Tibial artery (tissue), 4 donors: ENCODE measurements around the gene C3orf70.

Source experiments
- DNase-seq, 2 donors: peaks; one replicate each; pipeline ENCODE4 v3.0.0-alpha.2; 2019
- H3K27ac ChIP-seq, 2 donors: fragments of 200-600 bp; sonication (generic) in 1 of 2; 1 replicate in 1 of 2; 2 replicates in 1 of 2; pipeline ENCODE4 v1.5.1; 2018 to 2019; ENCODE audit warnings: mild to moderate bottlenecking in 1 of 2
- H3K27me3 ChIP-seq, 2 donors: fragments of 200-600 bp; sonication (generic) in 1 of 2; one replicate each; pipeline versions ENCODE4 v1.5.1 to v1.6.0; 2016 to 2019
- H3K36me3 ChIP-seq, 3 donors: fragments of 200-600 bp; sonication (generic) in 2 of 3; one replicate each; pipeline ENCODE4 v1.5.1; 2016 to 2019; ENCODE audit warnings: mild to moderate bottlenecking in 2 of 3
- H3K4me1 ChIP-seq, 4 donors: fragments of 200-600 bp; sonication (generic) in 2 of 4; 1 replicate in 3 of 4; 2 replicates in 1 of 4; pipeline ENCODE4 v1.5.1; 2016 to 2019
- H3K4me3 ChIP-seq, 2 donors: fragments of 200-600 bp; sonication (generic) in 1 of 2; 1 replicate in 1 of 2; 2 replicates in 1 of 2; pipeline ENCODE4 v1.5.1; 2018 to 2019; ENCODE audit warnings: mild to moderate bottlenecking in 2 of 2
- H3K9me3 ChIP-seq, 3 donors: fragments of 200-600 bp; sonication (generic) in 1 of 3; one replicate each; pipeline ENCODE4 v1.5.1; 2016 to 2019
- CTCF ChIP-seq, 2 experiments: fragments of 200-600 bp in 1 of 2; fragments of 450-650 bp in 1 of 2; IDR thresholded peaks; one replicate each; pipeline ENCODE4 v1.5.1; 2017 to 2019; ENCODE audit warnings: antibody characterized with exemption in 2 of 2, mild to moderate bottlenecking in 1 of 2, moderate library complexity in 1 of 2
- intact Hi-C: fragments of 100-400 bp; cut with DNase I; formaldehyde crosslinking; loops from one replicate; pipeline ENCODE4 v1.15.0; 2023; ENCODE audit warnings: low total_unique reads

The C3orf70 gene

GRCh38 chr3:185195652-185196051 is 42.8 kb upstream of the C3orf70 start:
- no peak for DNase-seq
- Histone ChIP-seq H3K27ac (no peak overlapping the region), H3K36me3 (peaks cover 0 to 5% (median 0%) of the 10 kb centered on the region in 3 donors), H3K4me3 (no peak overlapping the region), H3K4me1 (no peaks in the 10 kb centered on the region), H3K9me3 (no peaks in the 10 kb centered on the region), H3K27me3 (no peaks in the 10 kb centered on the region)
- TF ChIP-seq CTCF (IDR thresholded peaks at IDR 0.05) = no peak
- intact Hi-C loops = no loop called here

- intact Hi-C loops = no loop called here
- DNase-seq = no peak
- no peak overlapping the region for H3K27ac ChIP-seq
- H3K27me3 ChIP-seq = no peaks in the 10 kb centered on the region
- H3K36me3 ChIP-seq = peaks cover 0 to 5% (median 0%) of the 10 kb centered on the region in 3 donors
- no peaks in the 10 kb centered on the region for H3K4me1 ChIP-seq
- H3K4me3 ChIP-seq = no peak overlapping the region
- TF ChIP-seq CTCF (IDR thresholded peaks at IDR 0.05) = no peak
- no peaks in the 10 kb centered on the region for H3K9me3 ChIP-seq
Observed at GRCh38 chr3:185188816-185189215, 36.0 kb upstream of the C3orf70 start.

GRCh38 chr3:185187391-185187790 is 34.5 kb upstream of the C3orf70 start:
- H3K36me3 ChIP-seq = no peaks in the 10 kb centered on the region
- no peak overlapping the region for H3K27ac ChIP-seq
- no peaks in the 10 kb centered on the region for H3K9me3 ChIP-seq
- TF ChIP-seq CTCF (IDR thresholded peaks at IDR 0.05) = no peak
- no peaks in the 10 kb centered on the region for H3K4me1 ChIP-seq
- no peak for DNase-seq
- intact Hi-C loops = no loop called here
- H3K4me3 ChIP-seq = no peak overlapping the region
- H3K27me3 ChIP-seq = no peaks in the 10 kb centered on the region

- H3K27me3 ChIP-seq = peaks cover 0 to 3% of the 10 kb centered on the region in 2 donors
- intact Hi-C loops = loop anchor here (5.0 kb wide), 1 partner anchor 300 kb away; no protein-coding TSS in a partner anchor
- peak; percentile 60 for TF ChIP-seq CTCF (IDR thresholded peaks at IDR 0.05)
- no peak for DNase-seq
- H3K9me3 ChIP-seq = no peaks in the 10 kb centered on the region
- H3K27ac ChIP-seq = no peak overlapping the region
- H3K4me3 ChIP-seq = no peak overlapping the region
- no peaks in the 10 kb centered on the region for H3K36me3 ChIP-seq
- H3K4me1 ChIP-seq = no peaks in the 10 kb centered on the region
Observed at GRCh38 chr3:185176750-185177359, 24.0 kb upstream of the C3orf70 start.

- Histone ChIP-seq H3K27me3 (peaks cover 0 to 3% of the 10 kb centered on the region in 2 donors), H3K9me3 (no peaks in the 10 kb centered on the region), H3K4me3 (no peak overlapping the region), H3K27ac (no peak overlapping the region), H3K36me3 (no peaks in the 10 kb centered on the region), H3K4me1 (no peaks in the 10 kb centered on the region)
- no peak for DNase-seq
- intact Hi-C loops = loop anchor here (5.0 kb wide), 1 partner anchor 298 kb away; no protein-coding TSS in a partner anchor
- TF ChIP-seq CTCF (IDR thresholded peaks at IDR 0.05) = no peak
Observed at GRCh38 chr3:185175370-185175987, 22.6 kb upstream of the C3orf70 start.
